GM10847 (cell line): ENCODE measurements around the gene GGCX.
A peak's percentile ranks its signal among the peaks of the same experiment; 100 is the strongest.

Source experiments
- POLR2A ChIP-seq: IDR thresholded peaks from 2 replicates; pipeline ENCODE4 v1.6.1; 2011; ENCODE audit not compliant: insufficient read length; ENCODE audit errors: extremely low read depth

GGCX gene

GRCh38 chr2:85597241-85597640 lies 35.9 kb upstream of the GGCX start:
- no peak for TF ChIP-seq POLR2A

GRCh38 chr2:85596486-85597143 lies 35.3 kb upstream of the GGCX start:
- TF ChIP-seq POLR2A: no peak

- TF ChIP-seq POLR2A: no peak
These were observed 34.7 kb upstream of the GGCX start for GRCh38 chr2:85596026-85596333.

GRCh38 chr2:85595301-85596025 lies 34.2 kb upstream of the GGCX start, which contains the start of gene RNF181:
RNF181 (plus strand) TSS chr2:85595745; CDS start chr2:85595764, 19 bp downstream.
- peak; percentile 79 for TF ChIP-seq POLR2A

GRCh38 chr2:85594715-85595300 lies 33.5 kb upstream of the GGCX start:
- TF ChIP-seq POLR2A: no peak

GRCh38 chr2:85593023-85593422 lies 31.7 kb upstream of the GGCX start:
- TF ChIP-seq POLR2A: no peak

- TF ChIP-seq POLR2A: no peak
These were observed 30.3 kb upstream of the GGCX start for GRCh38 chr2:85591563-85591962.

- no peak for TF ChIP-seq POLR2A
These were observed 29.7 kb upstream of the GGCX start for GRCh38 chr2:85590950-85591349.

GRCh38 chr2:85589982-85590791 lies 28.9 kb upstream of the GGCX start:
- no peak for TF ChIP-seq POLR2A

GRCh38 chr2:85589181-85589580 lies 27.9 kb upstream of the GGCX start:
- TF ChIP-seq POLR2A: no peak

- TF ChIP-seq POLR2A: no peak
These were observed 27.4 kb upstream of the GGCX start for GRCh38 chr2:85588645-85589044.

- no peak for TF ChIP-seq POLR2A
These were observed 26.9 kb upstream of the GGCX start for GRCh38 chr2:85588236-85588635.

- no peak for TF ChIP-seq POLR2A
These were observed 24.4 kb upstream of the GGCX start for GRCh38 chr2:85585781-85586105.

GRCh38 chr2:85584857-85585780 lies 23.8 kb upstream of the GGCX start:
- TF ChIP-seq POLR2A: no peak
